ENCODE measurements around the gene PRAME.

Gene PRAME

DNA sequence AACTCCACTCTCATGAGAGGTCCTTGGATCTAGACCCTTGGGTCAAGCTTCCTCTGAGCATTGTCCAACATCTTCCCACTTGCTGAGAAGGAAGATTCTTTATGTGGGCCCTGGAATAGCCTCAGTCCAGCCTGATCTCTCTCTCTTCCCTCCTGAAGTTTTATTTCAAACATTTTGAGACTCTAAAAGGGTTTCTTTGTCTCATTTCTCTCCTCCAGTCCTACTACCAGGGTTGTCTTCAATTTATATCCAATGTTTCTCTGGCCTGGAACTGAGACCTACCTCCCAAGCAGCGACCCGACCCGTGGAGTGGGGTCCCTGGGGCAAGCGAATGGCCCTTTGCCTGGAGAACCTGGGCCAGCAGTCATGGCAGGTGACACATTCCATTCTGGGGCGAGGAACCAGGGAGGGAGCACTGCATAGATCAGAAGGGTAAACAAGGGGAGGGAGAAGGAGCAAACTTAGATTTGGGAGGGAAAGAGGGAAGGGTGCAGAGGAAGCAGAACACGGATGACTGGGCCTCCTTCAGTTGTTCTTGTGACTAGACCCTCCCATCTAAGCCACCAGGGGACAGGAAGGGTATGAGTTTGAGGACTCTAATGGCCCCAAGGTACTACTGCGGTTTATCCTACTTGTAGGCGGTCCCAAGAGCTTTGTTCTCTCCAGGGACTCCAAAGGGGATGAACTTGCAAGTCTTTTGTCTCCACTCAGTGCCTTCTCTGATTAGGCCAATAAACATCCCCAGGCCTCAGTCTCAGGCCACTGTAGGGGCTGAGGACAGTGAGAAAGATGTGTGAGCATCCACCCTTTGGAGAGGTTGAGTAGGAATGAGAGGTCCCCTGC, 14.2 kb upstream of the PRAME start:
- no peak overlapping the region for H3K27ac ChIP-seq (ENCODE audit: low read depth, low read length)
- no peaks in the 10 kb centered on the region for H3K9me3 ChIP-seq (ENCODE audit: insufficient read depth, low read length)
- H3K27me3 ChIP-seq (ENCODE audit: low read length) = no peaks in the 10 kb centered on the region
- H3F3A ChIP-seq (ENCODE audit: insufficient read depth) = no peaks in the 10 kb centered on the region
- no peak overlapping the region for H3K4me3 ChIP-seq (ENCODE audit: insufficient read depth, low read length, poor library complexity, severe bottlenecking)
- no peaks in the 10 kb centered on the region for H3K36me3 ChIP-seq (ENCODE audit: low read length)
- TF ChIP-seq EZH2phosphoT487 (conservative IDR thresholded peaks at IDR 0.05; ENCODE audit: low read length) = no peak
- TF ChIP-seq, protein P1, sequence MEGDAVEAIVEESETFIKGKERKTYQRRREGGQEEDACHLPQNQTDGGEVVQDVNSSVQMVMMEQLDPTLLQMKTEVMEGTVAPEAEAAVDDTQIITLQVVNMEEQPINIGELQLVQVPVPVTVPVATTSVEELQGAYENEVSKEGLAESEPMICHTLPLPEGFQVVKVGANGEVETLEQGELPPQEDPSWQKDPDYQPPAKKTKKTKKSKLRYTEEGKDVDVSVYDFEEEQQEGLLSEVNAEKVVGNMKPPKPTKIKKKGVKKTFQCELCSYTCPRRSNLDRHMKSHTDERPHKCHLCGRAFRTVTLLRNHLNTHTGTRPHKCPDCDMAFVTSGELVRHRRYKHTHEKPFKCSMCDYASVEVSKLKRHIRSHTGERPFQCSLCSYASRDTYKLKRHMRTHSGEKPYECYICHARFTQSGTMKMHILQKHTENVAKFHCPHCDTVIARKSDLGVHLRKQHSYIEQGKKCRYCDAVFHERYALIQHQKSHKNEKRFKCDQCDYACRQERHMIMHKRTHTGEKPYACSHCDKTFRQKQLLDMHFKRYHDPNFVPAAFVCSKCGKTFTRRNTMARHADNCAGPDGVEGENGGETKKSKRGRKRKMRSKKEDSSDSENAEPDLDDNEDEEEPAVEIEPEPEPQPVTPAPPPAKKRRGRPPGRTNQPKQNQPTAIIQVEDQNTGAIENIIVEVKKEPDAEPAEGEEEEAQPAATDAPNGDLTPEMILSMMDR (IDR thresholded peaks at IDR 0.05; ENCODE audit: insufficient read depth, low read length, poor library complexity, severe bottlenecking) = no peak
- no peaks in the 10 kb centered on the region for H3K79me2 ChIP-seq (ENCODE audit: insufficient read depth, low read length)
- no peaks in the 10 kb centered on the region for H4K20me1 ChIP-seq (ENCODE audit: low read depth, low read length)
- H2AFZ ChIP-seq (ENCODE audit: low read depth, low read length, severe bottlenecking) = no peak overlapping the region
- H3K4me2 ChIP-seq (ENCODE audit: low read depth, low read length, poor library complexity, severe bottlenecking) = no peak overlapping the region
- no peak overlapping the region for H3K9ac ChIP-seq (ENCODE audit: low read length)
- H3K9me2 ChIP-seq (replicated peaks; ENCODE audit: insufficient read depth, low read length) = no peaks in the 10 kb centered on the region

DNA sequence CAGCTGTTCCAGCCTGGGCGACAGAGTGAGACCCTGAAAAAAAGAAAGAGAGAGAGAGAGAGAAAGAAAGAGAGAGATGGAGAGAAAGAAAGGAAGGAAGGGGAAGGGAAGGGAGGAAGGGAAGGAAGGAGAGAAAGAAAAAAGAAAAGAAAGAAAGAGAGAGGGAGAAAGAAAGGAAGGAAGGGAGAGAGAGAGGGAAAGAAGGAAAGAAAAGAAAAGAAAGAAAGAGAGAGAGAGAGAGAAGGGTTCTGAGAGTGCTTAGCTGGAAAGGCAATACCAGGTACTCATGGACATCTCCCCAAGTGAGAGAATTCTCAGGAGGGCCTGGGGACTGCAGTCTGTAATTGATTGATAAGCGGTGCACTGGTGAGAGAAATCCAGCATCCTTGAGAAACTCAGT, 12.8 kb upstream of the PRAME start:
- Histone ChIP-seq H3K4me3 (ENCODE audit: insufficient read depth, low read length, poor library complexity, severe bottlenecking) (no peak overlapping the region), H3K36me3 (ENCODE audit: low read length) (no peaks in the 10 kb centered on the region), H3K27ac (ENCODE audit: low read depth, low read length) (no peak overlapping the region), H3K4me2 (ENCODE audit: low read depth, low read length, poor library complexity, severe bottlenecking) (no peak overlapping the region), H3F3A (ENCODE audit: insufficient read depth) (no peaks in the 10 kb centered on the region), H3K27me3 (ENCODE audit: low read length) (no peaks in the 10 kb centered on the region), H3K9ac (ENCODE audit: low read length) (no peak overlapping the region), H4K20me1 (ENCODE audit: low read depth, low read length) (no peaks in the 10 kb centered on the region), H2AFZ (ENCODE audit: low read depth, low read length, severe bottlenecking) (no peak overlapping the region), H3K9me3 (ENCODE audit: insufficient read depth, low read length) (no peaks in the 10 kb centered on the region), H3K79me2 (ENCODE audit: insufficient read depth, low read length) (no peaks in the 10 kb centered on the region), H3K9me2 (replicated peaks; ENCODE audit: insufficient read depth, low read length) (no peaks in the 10 kb centered on the region)
- TF ChIP-seq, protein P1 (IDR thresholded peaks at IDR 0.05; ENCODE audit: insufficient read depth, low read length, poor library complexity, severe bottlenecking) = no peak
- no peak for TF ChIP-seq EZH2phosphoT487 (conservative IDR thresholded peaks at IDR 0.05; ENCODE audit: low read length)

DNA sequence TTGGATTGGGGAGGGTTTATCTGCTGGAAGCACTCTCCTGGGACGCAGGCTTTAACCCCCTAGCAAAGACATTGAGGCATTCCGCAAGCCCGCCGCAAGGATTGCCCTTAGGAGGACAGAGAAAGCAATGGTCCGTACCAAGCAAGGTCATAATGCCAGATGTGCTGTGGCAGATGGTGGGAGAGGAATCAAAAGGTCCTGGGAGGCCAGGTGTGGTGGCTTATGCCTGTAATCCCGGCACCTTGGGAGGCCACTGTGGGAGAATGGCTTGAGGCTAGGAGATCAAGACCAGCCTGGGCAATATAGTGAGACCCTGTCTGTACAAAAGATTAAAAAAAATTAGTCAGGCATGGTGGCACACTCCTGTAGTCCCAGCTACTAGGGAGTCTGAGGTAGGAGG, 12.4 kb upstream of the PRAME start:
- Histone ChIP-seq H3K27me3 (ENCODE audit: low read length) (no peaks in the 10 kb centered on the region), H3K36me3 (ENCODE audit: low read length) (no peaks in the 10 kb centered on the region), H3K9me2 (replicated peaks; ENCODE audit: insufficient read depth, low read length) (no peaks in the 10 kb centered on the region), H3F3A (ENCODE audit: insufficient read depth) (no peaks in the 10 kb centered on the region), H2AFZ (ENCODE audit: low read depth, low read length, severe bottlenecking) (no peak overlapping the region), H3K9me3 (ENCODE audit: insufficient read depth, low read length) (no peaks in the 10 kb centered on the region), H4K20me1 (ENCODE audit: low read depth, low read length) (no peaks in the 10 kb centered on the region), H3K4me3 (ENCODE audit: insufficient read depth, low read length, poor library complexity, severe bottlenecking) (no peak overlapping the region), H3K9ac (ENCODE audit: low read length) (no peak overlapping the region), H3K27ac (ENCODE audit: low read depth, low read length) (no peak overlapping the region), H3K4me2 (ENCODE audit: low read depth, low read length, poor library complexity, severe bottlenecking) (no peak overlapping the region), H3K79me2 (ENCODE audit: insufficient read depth, low read length) (no peaks in the 10 kb centered on the region)
- no peak for TF ChIP-seq EZH2phosphoT487 (conservative IDR thresholded peaks at IDR 0.05; ENCODE audit: low read length)
- TF ChIP-seq, protein P1 (IDR thresholded peaks at IDR 0.05; ENCODE audit: insufficient read depth, low read length, poor library complexity, severe bottlenecking) = no peak
